ENCODE measurements around the gene TBC1D22A.
A peak's percentile ranks its signal among the peaks of the same experiment; 100 is the strongest.

TBC1D22A gene

DNA sequence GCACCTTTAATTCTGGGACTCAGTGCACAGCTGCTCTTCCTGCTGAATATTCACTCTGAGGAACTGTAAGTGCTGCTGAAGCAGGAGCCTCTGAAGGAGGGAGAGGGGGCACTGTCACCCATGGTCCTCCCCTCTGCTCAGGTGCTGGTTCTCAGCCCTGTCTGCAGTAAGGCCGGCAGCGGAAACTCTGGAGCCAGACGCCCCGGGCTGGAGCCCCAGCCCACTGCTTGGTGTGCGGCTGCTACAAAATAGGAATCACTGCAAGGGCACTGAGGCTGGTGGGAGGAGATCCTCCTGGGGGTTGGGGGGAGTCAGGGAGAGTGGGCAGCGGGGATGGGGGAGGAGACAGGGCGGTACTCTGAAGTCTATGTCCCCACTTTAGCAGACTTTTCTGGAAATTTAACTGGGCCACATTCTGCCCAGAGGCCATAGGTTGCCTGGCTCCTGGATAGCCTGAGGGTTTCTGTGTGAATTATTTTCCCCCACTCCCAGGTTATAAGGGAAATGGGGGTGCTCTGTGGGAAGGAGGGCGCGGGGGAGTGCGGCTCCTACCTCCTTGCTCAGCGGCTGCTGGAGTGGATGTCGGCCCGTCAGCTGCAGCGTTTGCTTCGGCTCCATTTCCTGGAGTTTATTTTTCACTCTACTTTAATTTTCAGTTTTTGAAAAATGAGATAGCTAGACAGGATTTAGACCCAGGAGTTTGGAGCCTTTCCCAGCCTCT, 33.6 kb downstream of the TBC1D22A start:
- DNase-seq (ENCODE audit: low read depth), result no peak

DNA sequence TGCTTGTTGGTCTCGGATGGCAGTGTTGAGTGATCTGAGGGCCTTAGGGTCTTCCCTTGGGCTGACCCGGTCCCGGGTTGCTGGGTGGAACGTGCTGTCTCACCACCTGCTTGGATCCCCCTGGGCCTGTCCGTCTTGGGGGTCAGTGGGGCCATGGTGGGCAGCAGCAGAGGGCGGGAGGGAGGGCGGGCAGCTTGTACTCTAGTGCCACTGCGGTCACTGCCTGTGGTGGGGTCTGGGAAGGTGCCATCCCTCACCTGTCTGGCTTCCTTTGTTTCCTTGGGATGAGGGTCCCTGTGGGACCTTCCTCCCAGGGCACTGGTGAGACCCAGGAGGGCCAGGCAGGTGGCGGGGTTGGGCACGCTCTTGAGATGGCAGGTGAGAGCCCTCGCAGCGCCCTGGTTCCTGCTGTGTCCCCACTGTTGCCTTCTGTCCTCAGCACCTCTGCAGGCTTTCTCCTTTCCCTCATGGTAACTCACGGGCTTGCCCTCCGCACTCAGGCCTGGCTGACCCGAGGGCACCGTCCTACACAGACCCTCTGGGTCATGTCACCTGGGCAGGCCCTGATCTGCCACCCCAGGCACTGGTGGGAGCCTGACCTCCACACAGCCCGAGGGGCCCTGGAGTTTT, 34.2 kb downstream of the TBC1D22A start:
- no peak for DNase-seq (ENCODE audit: low read depth)

DNA sequence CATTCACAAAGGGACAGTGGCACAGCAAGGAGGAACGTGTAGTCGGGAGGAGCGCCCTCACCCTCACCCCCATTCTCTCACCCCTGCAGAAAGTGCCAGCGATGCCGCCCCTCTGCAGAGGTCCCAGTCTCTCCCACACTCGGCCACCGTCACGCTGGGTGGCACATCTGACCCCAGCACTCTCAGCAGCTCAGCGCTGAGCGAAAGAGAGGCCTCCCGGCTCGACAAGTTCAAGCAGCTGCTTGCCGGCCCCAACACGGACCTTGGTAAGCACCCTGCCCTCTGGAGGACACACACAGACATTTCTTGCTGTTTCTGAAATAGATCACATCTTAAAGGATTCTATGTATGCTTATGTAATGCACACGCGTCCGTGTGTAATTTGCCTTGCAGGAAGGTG, 34.9 kb downstream of the TBC1D22A start:
- peak; percentile 55 for DNase-seq (ENCODE audit: low read depth)

DNA sequence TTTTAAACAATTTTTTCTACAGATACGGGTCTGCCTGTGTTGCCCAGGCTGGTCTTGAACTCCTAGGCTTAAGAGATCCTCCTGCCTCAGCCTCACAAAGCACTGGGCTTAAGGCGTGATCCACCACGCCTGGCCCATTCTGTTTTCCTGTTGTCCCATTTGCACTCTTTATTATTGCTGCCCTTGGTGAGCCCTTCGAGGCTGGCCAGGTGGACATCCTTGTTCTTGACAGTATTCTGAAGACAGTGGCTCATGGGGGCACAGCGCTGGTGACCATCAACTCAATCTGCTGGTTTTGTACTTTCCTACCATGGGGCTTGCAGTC, 35.6 kb downstream of the TBC1D22A start:
- DNase-seq (ENCODE audit: low read depth), result no peak

DNA sequence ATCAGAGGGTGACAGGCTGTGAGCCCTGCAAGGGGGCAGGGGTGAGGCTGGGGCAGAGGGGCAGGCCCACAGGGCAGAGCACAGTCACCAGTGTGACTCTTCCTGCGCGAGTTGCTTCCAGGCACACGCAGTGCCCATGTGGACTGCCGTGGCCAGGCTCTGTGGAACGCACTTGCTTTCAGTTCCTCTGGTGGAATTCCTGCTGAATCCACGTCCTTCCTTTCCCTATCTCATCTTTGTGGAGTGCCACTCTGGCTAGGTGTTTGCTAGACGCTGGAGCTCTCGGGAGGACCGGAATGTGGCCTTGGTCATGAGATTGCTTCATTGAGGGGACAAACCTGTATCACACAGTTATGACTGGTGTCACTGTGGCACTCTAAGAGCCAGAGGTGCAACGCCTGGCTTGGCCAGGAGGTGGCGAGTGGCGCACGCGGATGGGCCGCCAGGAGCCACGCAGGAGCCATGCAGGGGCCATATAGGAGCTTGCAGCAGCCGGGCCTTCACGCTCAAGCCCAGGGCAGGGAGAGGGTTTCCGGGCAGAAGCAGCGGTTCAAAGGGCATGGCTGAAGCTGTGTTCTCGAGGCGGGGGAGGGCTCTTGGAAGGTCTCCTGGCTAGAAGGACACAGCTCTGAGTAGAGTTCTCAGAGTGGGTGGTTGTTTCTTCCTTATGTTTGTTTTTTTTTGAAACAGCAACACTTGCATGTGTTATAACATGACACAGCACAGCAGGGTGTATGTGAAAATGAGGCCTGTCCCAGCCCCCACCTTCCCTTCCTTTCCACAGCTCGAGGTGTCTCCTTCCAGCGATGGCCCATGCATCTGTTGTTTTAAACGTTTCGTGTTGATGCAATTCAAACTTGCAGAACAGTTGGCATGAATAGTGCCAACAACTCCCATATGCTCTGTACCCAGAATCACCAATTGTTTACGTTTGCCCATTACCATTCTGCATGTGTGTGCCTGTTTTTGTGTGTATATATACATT, 36.2 kb downstream of the TBC1D22A start:
- peak; percentile 67 for DNase-seq (ENCODE audit: low read depth)

DNA sequence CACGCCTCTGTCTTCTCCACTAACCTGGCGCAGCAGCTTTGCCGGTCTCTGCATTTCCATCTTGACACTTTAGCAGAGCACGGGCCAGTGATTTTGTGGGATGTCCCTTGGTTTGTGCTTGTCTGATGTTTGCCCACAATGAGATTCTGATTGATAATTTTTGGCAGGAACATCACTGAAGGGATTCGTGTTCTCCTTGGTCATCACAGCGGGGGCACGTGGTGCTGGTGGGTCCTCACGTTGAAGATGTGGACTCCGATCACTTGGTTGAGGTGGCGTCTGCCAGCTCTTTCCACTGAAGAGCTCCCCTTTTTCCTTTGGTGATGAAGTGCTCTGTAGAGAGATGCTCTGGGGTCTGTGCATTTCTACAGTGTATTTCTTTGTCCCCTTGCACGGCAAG, 37.2 kb downstream of the TBC1D22A start:
- no peak for DNase-seq (ENCODE audit: low read depth)

DNA sequence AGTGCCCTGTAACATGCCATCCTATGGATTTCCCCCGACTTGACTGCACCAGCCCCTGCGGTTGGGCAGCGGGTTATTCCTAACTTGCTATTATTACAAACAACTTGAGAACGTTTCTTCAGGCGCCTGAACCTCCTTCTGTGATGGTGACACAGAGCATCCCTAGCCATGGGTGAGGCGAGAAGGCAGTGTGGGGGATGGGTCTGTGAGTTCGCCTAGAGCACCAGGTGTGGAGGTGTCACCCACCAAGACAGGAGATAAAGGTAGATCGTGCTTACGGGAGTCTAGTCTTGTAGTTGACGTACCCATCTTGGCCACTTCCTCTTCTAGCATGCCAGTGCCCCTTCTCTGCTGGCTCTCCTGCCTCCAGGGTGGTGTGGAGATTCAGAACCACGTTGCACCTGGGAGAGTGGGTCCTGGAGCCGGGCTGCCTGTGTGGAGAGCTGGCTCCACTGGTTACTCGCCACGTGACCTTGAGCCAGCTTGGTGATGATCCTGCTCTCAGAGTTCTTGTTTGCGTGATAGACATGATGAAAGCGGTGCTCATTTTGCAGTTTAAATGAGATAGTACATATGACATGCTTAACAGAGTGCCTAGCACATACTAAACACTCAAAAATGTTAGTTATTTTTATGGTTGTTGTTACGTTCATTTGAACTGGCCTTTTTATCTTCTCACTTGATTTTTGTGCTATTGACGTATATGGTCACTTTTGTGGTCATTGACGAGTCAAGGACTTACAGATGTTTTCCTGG, 37.8 kb downstream of the TBC1D22A start:
- no peak for DNase-seq (ENCODE audit: low read depth)

DNA sequence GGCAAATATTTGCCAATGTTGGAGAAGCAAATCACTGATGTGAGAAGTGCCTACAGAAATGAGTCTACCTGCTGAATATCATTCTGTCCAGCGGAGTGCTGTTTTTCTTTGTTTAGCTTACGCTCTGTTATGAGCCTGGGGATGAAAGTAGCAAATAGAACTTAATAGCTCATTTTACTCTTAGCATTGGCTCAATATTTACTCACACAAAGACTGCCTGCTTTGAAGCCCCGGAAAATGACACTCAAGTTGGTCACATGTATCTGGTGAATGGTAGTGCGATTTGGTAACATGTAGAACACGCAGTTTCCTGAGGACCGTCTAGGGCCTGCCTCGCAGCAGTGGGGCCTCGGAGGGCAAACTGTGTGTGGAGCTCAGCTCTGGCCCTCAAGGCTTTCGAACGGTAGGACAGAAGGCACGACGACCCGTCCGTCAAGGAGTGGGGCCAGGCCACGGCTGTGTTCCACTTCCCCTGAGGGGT, 38.9 kb downstream of the TBC1D22A start:
- DNase-seq (ENCODE audit: low read depth), result no peak

DNA sequence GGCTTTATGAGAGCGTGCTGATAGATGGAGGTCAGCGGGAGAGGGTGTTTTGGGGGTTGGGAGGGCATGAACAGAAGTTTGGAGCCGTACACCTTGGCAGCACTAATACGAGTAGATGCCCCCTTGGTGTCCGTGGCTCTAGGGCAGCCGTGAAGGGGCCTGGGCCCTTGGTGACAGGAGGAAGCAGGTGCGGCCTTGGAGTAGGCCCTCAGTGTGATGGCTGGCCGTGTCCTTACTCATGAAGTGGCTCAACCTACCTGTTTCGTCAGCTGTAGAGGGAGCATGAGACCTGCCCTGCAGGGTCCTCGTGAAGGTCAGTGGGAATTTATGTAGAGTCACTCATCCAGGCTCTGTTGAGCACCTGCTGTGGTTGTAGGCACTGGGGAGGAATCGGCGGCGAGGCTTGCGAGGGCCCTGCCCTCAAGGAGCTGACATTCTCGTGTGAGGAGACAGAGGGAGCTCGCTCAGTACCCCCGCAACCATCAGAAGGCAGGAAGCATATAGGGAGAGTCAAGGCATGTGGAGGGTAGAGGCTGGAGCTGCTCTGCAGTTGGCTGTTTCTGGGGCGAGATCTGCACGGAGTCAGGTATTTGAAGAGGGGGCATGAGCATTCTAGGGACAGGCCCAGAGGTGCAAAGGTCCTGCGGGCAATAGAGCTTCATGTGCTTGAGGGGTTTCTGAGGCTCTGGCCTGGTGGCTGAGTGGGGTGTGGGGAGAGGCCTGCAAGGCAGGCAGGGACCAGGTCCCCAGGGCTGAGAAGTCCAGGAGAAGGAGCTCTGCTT, 39.6 kb downstream of the TBC1D22A start:
- no peak for DNase-seq (ENCODE audit: low read depth)

DNA sequence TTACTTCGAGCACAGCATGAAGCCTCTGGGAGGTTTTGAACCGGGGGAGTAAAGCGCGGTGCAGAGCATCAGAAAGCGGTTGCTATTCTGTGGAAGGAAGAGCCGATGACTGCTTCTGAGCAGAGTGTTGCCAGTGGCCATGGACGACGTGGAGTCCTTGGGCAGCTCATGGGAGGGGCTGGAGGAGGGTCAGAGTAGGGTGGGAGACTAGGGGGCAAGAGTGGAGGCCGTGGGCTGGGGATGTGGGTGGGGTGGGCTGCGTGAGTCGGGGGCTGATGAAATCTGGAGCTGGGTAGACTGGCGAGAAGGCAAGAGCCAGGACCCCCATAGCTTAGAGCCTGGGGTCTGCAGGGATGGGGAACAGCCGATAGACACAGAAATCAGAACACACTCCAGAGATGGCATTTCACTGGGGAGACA, 40.2 kb downstream of the TBC1D22A start:
- DNase-seq (ENCODE audit: low read depth), result no peak

DNA sequence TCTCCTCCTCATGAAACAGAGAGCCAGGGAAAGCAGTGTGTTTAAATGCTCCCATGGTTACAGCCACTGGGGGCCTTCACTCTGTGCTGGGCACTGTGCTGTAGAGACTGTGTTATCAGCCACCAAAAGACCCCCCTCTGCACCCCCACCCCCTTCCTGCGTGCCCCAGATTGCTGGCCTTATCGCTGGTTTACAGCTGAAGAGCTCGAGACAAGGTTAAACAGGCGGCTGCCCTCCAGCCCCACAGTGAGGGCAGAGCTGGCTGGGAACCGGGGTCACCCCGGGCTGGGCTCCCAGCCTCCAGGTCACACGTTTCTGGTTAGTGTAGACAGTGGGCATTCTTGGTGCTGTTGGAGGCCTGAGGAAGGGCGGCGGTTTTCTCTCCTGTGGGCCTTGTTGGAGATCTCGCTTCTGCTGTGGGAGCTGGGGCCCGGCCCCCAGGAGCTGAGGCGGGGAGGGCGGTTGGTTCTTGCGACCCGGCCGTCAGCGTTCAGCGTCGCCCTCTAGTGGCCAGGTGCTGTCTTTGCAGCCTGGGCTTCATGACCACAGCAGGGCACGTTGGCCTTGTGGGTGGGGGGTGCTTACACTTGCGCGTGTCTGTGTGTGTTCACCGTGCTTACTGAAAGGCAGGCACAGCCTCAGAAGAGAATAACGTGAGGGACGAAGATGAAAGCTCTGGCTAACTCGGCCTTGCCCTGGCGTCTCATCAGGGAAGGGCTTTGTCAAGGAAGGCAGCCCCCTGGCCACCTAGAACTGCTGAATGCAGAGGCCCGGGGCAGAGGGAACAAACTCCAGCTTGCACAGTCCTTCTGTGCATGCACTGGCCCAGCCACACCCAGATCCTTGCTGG, 40.8 kb downstream of the TBC1D22A start:
- peak; percentile 17 for DNase-seq (ENCODE audit: low read depth)

DNA sequence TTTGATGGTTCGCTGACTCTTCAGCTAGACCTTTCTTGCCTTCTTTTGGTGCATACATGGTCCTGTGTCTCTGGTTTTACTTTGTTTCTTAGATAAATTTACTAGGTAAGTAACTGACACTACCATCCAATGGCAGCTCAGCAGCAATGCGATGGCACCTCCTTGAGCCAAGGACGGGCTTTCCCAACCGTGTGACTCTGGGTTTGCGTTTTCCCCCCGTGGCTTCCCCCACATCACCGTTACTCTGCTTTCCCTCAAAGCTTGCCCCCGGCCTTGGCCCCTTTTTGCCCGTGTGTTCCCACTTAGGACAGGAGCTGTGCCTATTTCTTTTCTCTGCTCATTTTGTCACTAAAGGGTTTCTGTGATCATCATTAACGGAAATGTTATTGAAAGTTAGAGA, 41.5 kb downstream of the TBC1D22A start:
- DNase-seq (ENCODE audit: low read depth), result no peak

DNA sequence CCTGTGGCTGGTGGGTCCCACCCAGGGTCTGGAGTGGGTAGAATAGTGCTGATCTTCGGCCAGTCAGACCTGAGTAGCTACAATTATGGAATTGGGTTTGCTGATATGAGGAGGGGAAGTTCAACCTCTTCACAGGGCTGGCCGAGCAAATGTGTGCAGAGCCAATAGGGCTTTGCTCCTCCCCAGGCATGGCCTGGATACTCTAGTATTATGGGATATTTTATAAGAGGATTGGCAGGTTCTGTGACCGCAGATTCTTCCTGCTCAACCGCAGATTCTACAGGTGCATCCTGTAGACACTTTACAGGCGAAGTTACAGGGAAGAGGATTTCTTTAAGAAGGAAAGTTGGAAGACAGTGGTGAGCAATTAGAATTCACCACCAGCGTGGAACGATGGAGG, 44.3 kb downstream of the TBC1D22A start:
- DNase-seq (ENCODE audit: low read depth), result no peak

DNA sequence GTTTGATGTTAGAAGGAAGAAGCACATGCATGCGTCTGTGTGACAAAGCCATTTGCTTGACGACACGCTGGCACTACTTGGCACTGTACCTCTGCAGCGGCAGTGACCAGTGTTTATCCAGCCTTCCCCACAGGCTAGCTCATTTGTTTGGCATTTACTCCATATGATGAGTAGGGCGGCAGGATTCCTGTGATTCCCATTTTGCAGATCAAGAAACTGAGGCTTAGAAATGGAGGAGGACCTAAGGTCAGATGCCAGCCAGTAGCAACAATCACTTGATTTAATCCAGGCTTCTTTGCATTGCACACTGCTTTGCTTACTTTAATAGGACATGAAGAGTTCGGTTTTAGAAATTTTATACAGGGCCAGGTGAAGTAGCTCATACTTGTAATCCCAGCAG, 45.0 kb downstream of the TBC1D22A start:
- no peak for DNase-seq (ENCODE audit: low read depth)

DNA sequence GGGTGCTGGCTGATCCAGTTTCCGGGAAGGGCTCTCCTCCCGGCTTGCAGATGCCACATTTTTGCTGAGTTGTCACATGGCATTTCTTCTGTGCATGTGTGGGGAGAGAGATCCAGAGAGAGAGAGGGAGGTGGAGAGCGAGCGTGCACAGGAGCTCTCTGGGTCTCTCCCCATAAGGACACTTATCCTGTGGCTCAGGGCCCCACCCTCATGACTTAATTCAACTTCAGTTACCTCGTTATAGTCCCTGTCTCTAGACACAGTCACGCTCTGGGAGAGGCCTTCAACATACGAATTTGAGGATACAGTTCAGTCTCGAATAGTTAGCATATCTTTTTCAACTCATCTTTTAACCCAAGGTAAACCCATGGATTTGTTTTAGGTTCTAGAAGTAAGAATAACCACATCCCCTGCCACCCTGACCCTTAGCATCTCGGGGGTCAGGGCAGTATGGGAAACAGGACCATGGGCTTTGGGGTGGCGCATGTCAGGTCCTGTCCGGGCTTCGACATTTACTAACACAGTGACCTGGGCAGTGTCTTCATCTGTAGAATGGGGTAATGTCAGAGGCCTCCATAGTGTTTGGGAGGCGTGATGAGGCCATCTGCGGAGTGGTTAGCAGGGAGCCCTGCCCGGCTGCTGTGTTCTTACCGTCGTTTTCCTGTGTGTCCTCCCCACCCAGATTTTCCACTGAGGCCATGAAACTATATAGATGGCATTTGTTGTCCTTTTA, 46.9 kb downstream of the TBC1D22A start:
- no peak for DNase-seq (ENCODE audit: low read depth)

DNA sequence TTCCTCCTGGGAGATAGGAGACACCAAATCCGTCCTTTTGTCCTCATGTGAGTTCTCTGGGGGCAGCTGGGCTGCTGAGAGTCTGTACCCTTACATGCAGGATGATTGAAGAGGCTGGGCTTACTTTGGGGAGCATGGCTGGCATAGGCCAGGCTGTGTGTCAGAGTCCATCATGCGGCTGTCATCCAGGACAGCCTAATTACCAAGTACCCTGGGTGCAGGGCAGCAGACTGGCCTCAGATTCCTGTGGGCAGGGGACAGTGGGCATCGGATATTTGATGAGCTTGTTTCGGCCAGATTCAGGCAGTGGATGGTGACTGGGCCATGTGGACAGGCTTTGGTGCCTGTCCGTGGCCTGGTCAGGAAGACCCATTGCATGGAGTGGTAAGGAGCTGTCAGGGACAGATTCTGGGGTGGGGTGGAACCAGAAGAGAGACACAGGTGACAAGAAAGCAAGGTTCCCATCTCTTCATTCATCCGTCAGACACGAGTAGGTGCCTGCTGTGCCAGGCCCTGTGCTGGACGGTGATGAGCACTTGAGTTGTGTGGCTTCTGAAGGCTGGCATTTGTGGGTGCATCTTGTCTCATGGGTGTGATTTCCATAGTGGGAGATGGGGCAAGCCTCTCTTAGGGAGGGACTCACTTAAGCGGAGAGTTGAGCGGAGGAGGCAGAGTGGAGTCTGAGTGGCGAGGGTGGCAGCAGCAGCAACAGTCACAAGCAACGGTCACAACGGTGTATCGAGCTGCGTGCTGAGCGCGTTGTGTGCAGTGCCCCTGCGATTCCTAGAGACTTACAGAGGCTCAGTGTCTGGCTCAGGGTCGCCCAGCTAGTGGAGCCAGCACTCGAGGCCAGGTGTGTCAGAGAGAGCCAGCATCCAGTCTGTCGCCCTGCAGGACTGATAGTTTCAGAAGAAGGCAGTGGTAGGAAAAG, 48.7 kb downstream of the TBC1D22A start:
- DNase-seq (ENCODE audit: low read depth), result no peak

DNA sequence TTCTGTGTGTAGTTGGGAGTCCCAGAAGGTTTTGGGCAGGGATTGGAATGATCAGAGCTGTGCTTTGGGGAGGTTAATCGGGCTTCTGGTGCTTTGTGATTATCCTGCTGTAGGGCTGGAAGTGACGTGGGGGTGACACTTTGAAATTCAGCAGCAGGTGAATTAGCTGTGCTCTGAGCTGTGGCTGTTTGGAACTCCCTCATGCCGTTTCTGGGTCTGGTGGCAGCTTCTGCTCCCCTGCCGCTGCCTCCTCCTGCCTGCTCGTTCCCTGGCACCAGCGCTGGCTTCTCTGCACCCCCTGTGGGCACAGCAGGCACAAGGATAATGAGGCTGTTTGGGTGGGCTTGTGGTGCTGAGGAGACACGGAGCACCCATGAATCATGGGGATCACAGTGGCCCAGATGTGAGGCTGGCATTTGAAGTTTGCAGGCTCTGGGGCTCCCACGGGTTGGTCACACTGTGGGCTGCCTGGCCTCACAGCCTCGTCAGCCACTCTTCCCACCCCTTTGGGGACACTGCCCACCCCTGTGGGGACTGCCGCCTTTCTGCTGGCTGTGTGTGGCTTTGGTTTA, 49.7 kb downstream of the TBC1D22A start:
- no peak for DNase-seq (ENCODE audit: low read depth)

DNA sequence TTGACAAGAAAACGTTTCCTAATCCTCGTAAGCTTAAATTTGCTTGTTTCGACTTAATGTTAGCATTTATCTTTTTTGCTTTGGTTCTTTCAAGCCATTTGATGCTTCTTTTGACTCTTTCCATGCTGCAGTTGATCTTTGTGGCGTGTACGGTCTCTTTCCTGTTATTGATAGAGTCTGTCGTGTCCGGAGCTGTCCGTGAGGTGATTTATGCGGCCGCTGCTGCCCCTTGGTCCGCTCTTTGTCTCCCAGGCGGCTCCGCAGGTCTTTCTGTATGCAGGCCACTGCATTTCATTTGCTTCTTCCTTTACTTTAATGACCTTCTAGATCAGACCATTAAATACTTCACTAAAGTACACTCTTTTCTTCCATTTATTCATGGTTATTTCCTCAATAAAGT, 50.3 kb downstream of the TBC1D22A start:
- no peak for DNase-seq (ENCODE audit: low read depth)

Measured in iris pigment epithelial cell (primary cell).